ENCODE measurements around the gene SAYSD1. TPM values are rescaled to one million over a fixed set of nuclear protein-coding genes. Genes with fewer than 3 reads are reported as not detected.

Gene SAYSD1
- total RNA-seq, 2 donors from 2014 or later, result 9.2 to 10.8 TPM

DNA sequence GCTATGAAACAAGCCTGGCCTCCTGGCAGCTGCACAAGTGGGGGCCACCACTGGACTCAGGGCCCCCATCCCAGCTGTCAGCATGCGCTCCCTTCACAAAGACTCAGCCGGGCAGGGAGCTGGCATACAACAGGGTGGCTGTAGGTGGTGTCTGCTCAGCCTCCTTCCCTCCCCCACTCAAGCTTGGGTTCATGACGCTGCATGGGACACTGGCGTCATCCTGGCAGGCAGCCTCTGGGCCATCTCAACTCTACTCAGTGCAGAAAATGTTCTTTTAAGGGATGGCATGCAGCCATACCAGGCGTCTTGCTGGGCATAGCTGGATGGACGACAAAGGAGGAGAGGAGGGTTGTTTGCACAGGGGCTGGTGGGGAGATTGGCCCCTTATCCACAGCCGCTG lies 30.5 kb downstream of the SAYSD1 start:
- intact Hi-C loops (cut with DNase I), result loop anchor here in 1 of 2 donors (10.0 kb wide), 1 partner anchor 220 kb away; no protein-coding TSS in a partner anchor
- ATAC-seq, result peak; percentile 64 to 84
- peak; percentile 68 for DNase-seq

- ATAC-seq, result peak in 1 of 2 donors; percentile 21
- no peak for DNase-seq
- intact Hi-C loops (cut with DNase I), result loop anchor here in 1 of 2 donors (10.0 kb wide), 1 partner anchor 222 kb away; no protein-coding TSS in a partner anchor
Observed at GRCh38 chr6:39083231-39083634, 31.8 kb downstream of the SAYSD1 start.

- intact Hi-C loops (cut with DNase I), result loop anchor here in 1 of 2 donors (10.0 kb wide), 1 partner anchor 222 kb away; no protein-coding TSS in a partner anchor
- DNase-seq (no peak), ATAC-seq (no peak)
Observed at GRCh38 chr6:39082310-39082709, 32.7 kb downstream of the SAYSD1 start.

GRCh38 chr6:39080246-39080875 lies 34.6 kb downstream of the SAYSD1 start:
- intact Hi-C loops (cut with DNase I), result loop anchor here in 1 of 2 donors (10.0 kb wide), 1 partner anchor 224 kb away; no protein-coding TSS in a partner anchor
- ATAC-seq (no peak), DNase-seq (no peak)

DNA sequence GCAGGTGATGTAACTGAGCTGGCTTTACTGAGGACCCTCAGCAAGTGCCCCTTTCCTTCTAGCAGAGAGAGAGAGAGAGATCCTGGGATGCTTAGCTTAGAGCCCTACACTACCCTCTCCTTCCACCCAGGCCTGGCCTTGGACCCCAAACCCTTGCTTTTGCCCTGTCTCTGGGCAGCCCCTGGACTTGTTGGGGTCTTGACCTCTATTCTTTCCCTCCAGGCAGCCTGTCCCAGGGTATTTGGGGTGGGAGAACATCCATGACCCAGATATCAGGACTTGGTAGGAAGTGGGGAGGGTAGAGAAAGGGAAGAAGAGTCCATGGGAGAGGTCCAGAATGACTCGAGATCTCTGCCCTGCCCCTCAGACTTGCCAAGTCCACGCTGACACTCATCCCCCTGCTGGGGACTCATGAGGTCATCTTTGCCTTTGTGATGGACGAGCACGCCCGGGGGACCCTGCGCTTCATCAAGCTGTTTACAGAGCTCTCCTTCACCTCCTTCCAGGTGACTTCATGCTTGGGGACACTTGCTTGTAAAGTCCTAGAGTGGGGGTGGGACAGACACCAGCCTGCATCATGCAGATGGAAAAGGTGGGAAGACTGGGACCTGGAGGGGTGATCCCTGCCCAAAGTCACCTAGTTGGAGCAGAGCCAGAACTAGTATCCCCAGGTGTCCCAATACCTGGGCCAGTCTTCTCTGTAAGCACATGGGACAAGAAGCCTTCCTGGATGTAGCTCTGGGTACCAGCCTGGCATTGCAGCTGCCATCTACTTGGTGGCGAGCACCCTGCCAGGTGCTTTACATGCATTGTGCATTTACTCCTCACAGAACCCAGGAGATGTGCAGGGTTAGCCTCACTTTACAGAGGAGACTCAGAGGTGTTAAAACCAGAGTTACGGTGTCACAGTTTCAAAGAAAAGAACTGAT lies 35.5 kb downstream of the SAYSD1 start:
- ATAC-seq (no peak), DNase-seq (no peak)
- intact Hi-C loops (cut with DNase I), result loop anchor here in 1 of 2 donors (10.0 kb wide), 1 partner anchor 225 kb away; no protein-coding TSS in a partner anchor

GRCh38 chr6:39078695-39079094 lies 36.3 kb downstream of the SAYSD1 start:
- no peak for DNase-seq
- intact Hi-C loops (cut with DNase I), result no loop called here
- no peak for ATAC-seq

DNA sequence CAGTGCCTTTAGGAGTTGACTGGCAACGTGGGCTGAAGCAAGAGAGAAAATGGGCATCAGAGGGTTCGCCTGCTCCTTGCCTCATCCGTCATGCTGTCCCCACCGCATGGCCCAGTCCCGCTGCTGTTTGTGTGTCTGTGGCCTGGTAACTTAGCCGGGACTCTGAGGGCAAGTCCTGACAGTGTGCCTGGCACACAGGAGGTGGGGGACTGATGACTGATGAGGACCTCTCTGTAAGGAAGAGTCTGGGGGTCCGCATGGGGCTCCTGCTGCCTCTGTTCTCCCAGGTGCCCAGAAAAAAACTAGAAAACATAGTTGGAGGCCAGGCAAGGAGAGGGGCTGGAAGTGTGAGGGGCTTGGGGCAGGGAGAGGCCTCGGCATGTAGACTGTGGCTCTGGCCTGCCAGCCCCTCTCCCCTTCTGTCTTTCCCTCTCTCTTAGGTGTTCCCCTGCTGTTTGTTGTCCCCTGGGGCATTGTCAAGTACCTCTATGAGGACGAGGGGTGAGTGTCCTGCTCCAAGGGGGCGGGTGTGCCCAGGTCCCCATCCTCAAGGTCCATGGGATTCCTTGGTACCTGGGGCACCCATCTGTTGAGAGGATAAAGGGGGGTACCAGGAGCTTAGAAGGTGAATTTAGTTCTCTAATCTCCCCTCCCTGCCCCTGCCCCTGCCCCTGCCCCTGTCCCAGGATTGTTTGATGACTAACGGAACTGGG lies 36.9 kb downstream of the SAYSD1 start:
- no peak for DNase-seq
- no peak for ATAC-seq
- intact Hi-C loops (cut with DNase I), result no loop called here

GRCh38 chr6:39076623-39077535 lies 38.1 kb downstream of the SAYSD1 start:
- DNase-seq (no peak), ATAC-seq (no peak)
- intact Hi-C loops (cut with DNase I), result no loop called here

GRCh38 chr6:39075807-39076622 lies 39.0 kb downstream of the SAYSD1 start:
- no peak for DNase-seq
- ATAC-seq, result no peak
- intact Hi-C loops (cut with DNase I), result no loop called here

DNA sequence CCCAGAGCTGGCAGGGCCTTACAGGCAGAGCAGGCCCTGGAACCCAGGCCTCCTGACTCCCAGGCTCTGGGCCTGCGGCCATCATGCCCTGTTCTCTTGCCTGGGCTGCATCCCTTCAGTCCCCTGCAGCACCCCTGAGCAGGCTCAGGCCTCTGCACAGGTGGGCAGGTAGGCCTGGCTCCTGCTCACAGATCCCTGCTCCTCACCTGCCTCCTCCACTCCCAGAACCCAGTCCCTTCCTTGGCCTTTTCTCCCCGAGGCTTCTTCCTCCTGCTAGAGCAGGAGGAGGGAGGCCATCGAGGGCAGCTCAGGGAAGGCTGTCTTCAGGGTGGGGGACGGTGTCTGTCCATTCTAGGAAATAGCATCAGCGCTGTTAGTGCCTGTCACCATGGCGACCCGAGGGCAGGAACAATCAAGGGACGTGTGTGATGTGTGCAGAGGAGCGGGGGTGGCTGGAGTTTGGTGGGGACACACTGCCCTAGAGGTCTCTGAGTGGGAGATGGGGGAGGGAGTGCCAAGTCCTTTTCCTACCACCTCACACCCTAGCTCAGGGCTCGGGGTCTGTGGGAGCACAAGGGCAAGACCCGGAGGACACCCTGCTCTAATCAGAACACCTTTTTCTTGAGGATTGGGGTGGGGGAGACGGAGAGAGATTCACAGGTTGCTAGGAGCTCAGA lies 39.8 kb downstream of the SAYSD1 start:
- intact Hi-C loops (cut with DNase I), result no loop called here
- no peak for ATAC-seq

GRCh38 chr6:39074486-39074885 lies 40.5 kb downstream of the SAYSD1 start:
- intact Hi-C loops (cut with DNase I), result no loop called here
- no peak for ATAC-seq
- DNase-seq, result no peak

More for the DNA sequence above, 39.8 kb downstream of the SAYSD1 start:
- DNase-seq, result no peak

GRCh38 chr6:39073471-39074355 lies 41.3 kb downstream of the SAYSD1 start:
- intact Hi-C loops (cut with DNase I), result no loop called here
- DNase-seq (no peak), ATAC-seq (peak in 1 of 2 donors; percentile 19)

- no peak for ATAC-seq
- intact Hi-C loops (cut with DNase I), result no loop called here
- DNase-seq, result no peak
Observed at GRCh38 chr6:39072830-39073229, 42.2 kb downstream of the SAYSD1 start.

- no peak for DNase-seq
- intact Hi-C loops (cut with DNase I), result no loop called here
- no peak for ATAC-seq
Observed at GRCh38 chr6:39068391-39068790, 46.6 kb downstream of the SAYSD1 start.

GRCh38 chr6:39065561-39065960 lies 49.4 kb downstream of the SAYSD1 start:
- intact Hi-C loops (cut with DNase I), result no loop called here
- DNase-seq (peak; percentile 12), ATAC-seq (no peak)

GRCh38 chr6:39063526-39063925 lies 51.5 kb downstream of the SAYSD1 start:
- ATAC-seq (peak; percentile 11 to 56), DNase-seq (no peak)
- intact Hi-C loops (cut with DNase I), result no loop called here
